Body of pancreas (tissue), 4 donors: ENCODE measurements around the gene MMP25. TPM values are rescaled to one million over a fixed set of nuclear protein-coding genes. Genes with fewer than 3 reads are reported as not detected.
"Not testable (repeated sequence)": the region's sequence is repeated elsewhere in the genome, so short reads cannot be mapped to it uniquely, and the experiment has no call there.

ENCODE experiments used
- ATAC-seq: fragments of 150-250 bp; one replicate; pipeline ENCODE4 v1.9.1; 2016
- DNase-seq, 4 donors: peaks; one replicate each; pipeline ENCODE4 v3.0.0-alpha.2; 2019
- H3K27ac ChIP-seq, 4 donors: fragments of 200-600 bp; sonication (generic); 1 replicate in 3 of 4; 2 replicates in 1 of 4; pipeline versions ENCODE4 v1.5.1 to v1.6.1; 2016 to 2019; ENCODE audit warnings: mild to moderate bottlenecking in 1 of 4, mixed read lengths in 1 of 4, moderate library complexity in 1 of 4
- H3K27me3 ChIP-seq, 2 donors: fragments of 200-600 bp; sonication (generic); one replicate each; pipeline ENCODE4 v1.6.0; 2016; ENCODE audit warnings: mild to moderate bottlenecking in 1 of 2
- H3K36me3 ChIP-seq, 2 donors: fragments of 200-600 bp; sonication (generic); replicated peaks in 1 of 2; 2 replicates each; pipeline ENCODE4 v1.5.1; 2016; ENCODE audit warnings: low read depth in 2 of 2; ENCODE audit not compliant: insufficient read depth in 1 of 2
- H3K4me1 ChIP-seq: fragments of 200-600 bp; sonication (generic); one replicate; pipeline ENCODE4 v1.6.0; 2016
- H3K4me3 ChIP-seq, 2 donors: fragments of 200-600 bp; sonication (generic); 1 replicate in 1 of 2; 2 replicates in 1 of 2; pipeline ENCODE4 v1.5.1; 2016 to 2019
- H3K9me3 ChIP-seq, 3 donors: fragments of 200-600 bp; sonication (generic); 1 replicate in 2 of 3; 2 replicates in 1 of 3; pipeline ENCODE4 v1.5.1; 2016
- POLR2A ChIP-seq, 3 donors: fragments of 450-650 bp; IDR thresholded peaks; one replicate each; pipeline ENCODE4 v1.6.1; 2016; ENCODE audit warnings: antibody characterized with exemption in 3 of 3, mild to moderate bottlenecking in 2 of 3
- WGBS, 2 donors: methylation state at CpG; one replicate each; pipeline ENCODE4 v1.1.5; 2017; 5-methylcytosine and 5-hydroxymethylcytosine counted together
- intact Hi-C: fragments of 100-400 bp; cut with DNase I; formaldehyde crosslinking; loops from one replicate; pipeline ENCODE4 v1.15.1; 2023
- total RNA-seq, 2 donors: library from RNA; depleted of rRNA; stranded (reverse); fragments of >200 nt; gene quantifications; one replicate each; pipeline ENCODE4 v1.1.0, GENCODE V29; 2016
- TF ChIP-seq, protein P1 (sequence below), 7 experiments: fragments of 450-650 bp in 4 of 7; fragments of 200-600 bp in 3 of 7; sonication (generic) in 3 of 7; IDR thresholded peaks; one replicate each; pipeline ENCODE4 v1.5.1; 2016 to 2019; ENCODE audit warnings: antibody characterized with exemption in 7 of 7

Gene MMP25
- total RNA-seq, 2 donors from 2014 or later: under 0.01 to 0.99 TPM

DNA sequence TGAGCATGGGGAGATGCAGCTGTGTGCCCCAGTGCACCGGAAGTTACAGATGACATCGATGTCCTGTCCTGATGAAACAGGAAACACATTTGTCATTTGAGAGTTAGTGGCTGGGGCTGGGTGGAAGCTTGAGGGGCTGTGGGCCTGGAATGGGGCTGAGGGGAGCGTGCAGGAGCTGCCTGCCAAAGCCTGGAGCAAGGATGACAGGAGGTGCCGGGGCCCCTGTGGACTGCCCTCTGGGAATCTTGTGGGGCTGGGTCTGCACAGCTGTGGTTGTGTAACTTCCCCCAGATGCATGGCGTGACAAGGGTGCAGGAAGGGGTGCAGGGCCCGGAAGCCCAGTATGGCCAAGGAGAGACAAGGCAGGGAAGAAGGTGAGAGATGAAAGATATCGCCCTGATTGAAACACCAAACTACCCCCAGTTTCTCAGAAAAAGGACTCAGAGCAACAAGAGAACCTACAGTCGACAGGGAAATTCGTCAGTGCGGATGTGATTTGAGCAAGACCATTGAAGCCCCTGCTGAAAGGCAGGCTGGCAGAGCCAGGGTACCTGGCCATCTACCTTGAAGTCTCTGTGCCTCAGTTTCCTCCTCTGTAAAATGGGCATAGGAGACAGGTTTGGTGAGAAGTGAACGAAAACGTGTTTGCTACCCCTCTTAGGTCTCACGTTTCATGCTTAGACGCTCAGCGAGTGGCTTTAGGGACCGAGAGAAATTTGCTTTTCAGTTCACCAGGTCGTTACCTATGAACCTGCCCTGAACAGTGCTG, 8.8 kb downstream of the MMP25 start:
- intact Hi-C loops: loop anchor here (10.0 kb wide), 1 partner anchor 60 kb away; the partner anchor contains the start of gene ZNF205
- Histone ChIP-seq H3K4me1 (peaks cover 21% of the 10 kb centered on the region), H3K9me3 (no peaks in the 10 kb centered on the region), H3K27me3 (no peaks in the 10 kb centered on the region), H3K27ac (no peak overlapping the region), H3K36me3 (no peaks in the 10 kb centered on the region), H3K4me3 (no peak overlapping the region)
- DNase-seq (no peak), ATAC-seq (no peak)
- 76 to 86% methylated on average over 17 of the region's 17 CpGs for WGBS, 2 donors
- no peak for TF ChIP-seq POLR2A (IDR thresholded peaks at IDR 0.05)
- TF ChIP-seq, protein P1, sequence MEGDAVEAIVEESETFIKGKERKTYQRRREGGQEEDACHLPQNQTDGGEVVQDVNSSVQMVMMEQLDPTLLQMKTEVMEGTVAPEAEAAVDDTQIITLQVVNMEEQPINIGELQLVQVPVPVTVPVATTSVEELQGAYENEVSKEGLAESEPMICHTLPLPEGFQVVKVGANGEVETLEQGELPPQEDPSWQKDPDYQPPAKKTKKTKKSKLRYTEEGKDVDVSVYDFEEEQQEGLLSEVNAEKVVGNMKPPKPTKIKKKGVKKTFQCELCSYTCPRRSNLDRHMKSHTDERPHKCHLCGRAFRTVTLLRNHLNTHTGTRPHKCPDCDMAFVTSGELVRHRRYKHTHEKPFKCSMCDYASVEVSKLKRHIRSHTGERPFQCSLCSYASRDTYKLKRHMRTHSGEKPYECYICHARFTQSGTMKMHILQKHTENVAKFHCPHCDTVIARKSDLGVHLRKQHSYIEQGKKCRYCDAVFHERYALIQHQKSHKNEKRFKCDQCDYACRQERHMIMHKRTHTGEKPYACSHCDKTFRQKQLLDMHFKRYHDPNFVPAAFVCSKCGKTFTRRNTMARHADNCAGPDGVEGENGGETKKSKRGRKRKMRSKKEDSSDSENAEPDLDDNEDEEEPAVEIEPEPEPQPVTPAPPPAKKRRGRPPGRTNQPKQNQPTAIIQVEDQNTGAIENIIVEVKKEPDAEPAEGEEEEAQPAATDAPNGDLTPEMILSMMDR (IDR thresholded peaks at IDR 0.05): no peak

DNA sequence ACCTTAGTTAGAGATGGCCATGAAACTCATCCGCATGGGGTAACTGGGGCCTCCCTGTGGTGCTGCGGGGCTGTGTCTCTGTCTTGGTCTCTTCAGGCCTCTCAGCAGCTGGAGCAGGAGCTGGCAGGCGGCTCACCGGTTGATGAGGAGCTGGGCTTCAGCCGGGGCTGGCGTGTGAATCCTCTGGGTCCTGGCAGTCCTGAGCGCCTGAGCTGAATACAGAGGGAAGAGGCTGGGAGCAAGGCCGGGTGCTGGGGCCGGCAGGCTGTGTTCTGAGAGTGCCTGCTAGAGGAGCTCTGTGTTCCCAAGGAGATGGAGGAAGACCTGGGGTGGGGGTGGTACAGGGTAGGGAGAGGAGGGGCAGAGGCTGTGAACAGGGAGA, 9.4 kb downstream of the MMP25 start:
- not testable (repeated sequence) for H3K27ac ChIP-seq, DNase-seq, H3K9me3 ChIP-seq, H3K4me3 ChIP-seq, H3K36me3 ChIP-seq, H3K27me3 ChIP-seq, ATAC-seq
- intact Hi-C loops: loop anchor here (10.0 kb wide), 1 partner anchor 59 kb away; the partner anchor contains the start of gene ZNF205
- 64 to 78% methylated on average over 4 to 8 of the region's 9 CpGs for WGBS, 2 donors
- H3K4me1 ChIP-seq: peaks cover 26% of the 10 kb centered on the region

DNA sequence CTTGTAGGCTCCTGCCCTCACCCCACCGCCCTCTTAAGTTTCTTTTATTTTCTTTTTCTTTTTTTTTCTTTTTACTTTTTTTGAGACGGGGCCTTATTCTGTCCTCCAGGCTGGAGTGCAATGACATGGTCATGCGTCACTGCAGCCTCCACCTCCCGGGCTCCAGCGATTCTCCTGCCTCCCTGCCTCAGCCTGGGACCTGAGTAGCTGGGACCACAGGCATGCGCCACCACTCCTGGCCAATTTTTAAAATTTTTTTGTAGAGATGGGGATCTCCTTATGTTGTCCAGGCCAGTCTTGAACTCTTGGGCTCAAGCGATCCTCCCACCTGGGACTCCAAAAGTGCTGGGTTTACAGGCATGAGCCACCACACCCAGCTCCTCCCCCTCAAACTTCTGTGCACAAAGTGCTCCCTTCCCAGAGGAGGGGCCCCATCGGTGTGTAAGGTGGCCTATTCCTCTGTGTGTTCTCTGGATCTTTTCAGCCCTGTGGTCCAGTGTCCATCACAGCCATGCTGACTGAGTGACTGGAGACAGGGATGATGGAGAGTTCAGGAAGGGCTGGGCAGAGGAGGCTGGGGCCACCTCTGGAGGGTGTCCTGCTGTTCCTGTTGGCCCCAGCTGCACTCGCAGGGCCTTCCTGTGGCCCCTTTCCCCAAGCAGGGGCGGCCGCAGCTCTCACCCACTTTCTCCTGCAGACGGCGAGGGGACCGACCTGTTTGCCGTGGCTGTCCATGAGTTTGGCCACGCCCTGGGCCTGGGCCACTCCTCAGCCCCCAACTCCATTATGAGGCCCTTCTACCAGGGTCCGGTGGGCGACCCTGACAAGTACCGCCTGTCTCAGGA, 10.2 kb downstream of the MMP25 start:
- no peak for DNase-seq
- Histone ChIP-seq H3K4me3 (no peak overlapping the region), H3K9me3 (no peaks in the 10 kb centered on the region), H3K27ac (no peak overlapping the region), H3K4me1 (peaks cover 26% of the 10 kb centered on the region), H3K36me3 (no peaks in the 10 kb centered on the region), H3K27me3 (no peaks in the 10 kb centered on the region)
- 89 to 92% methylated on average over 18 to 19 of the region's 19 CpGs for WGBS, 2 donors
- ATAC-seq: no peak
- intact Hi-C loops: loop anchor here (10.0 kb wide), 1 partner anchor 58 kb away; the partner anchor contains the start of gene ZNF205
- TF ChIP-seq POLR2A (IDR thresholded peaks at IDR 0.05): no peak
- TF ChIP-seq, protein P1 (IDR thresholded peaks at IDR 0.05): no peak

DNA sequence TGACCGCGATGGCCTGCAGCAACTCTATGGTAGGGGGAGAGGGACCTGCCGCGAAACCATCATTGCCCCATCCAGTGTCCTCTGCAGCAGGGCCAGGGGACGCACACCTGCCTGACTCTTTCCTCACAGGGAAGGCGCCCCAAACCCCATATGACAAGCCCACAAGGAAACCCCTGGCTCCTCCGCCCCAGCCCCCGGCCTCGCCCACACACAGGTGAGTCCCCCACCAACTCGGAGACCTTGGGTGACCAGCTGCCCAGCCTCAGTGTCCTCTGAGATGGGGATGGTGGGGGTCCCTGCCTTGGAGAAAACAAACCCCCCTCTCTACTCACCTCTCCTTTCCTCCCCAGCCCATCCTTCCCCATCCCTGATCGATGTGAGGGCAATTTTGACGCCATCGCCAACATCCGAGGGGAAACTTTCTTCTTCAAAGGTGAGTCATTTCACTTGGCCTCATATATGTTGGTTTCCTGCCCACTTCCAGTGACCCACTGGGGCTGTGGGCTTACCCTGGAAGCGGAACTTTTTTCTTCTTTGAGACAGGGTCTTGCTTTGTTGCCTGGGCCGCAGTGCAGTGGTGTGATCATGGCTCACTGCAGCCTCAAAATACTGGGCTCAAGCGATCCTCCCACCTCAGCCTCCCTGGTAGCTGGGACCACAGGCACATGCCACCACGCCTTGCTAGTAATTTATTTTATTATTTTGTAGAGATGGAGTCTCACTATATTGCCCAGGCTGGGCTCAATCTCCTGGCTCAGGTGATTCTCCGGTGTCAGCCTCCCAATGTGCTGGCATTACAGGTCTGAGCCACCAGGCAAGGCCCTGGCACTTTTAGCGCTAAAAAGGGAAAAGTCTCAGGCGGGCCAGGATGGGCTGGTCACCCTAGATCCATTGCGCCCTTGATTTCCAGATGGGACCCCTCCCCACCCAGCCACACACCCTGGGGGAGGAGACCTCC, 11.1 kb downstream of the MMP25 start:
- no peak for TF ChIP-seq POLR2A (IDR thresholded peaks at IDR 0.05)
- TF ChIP-seq, protein P1 (IDR thresholded peaks at IDR 0.05): no peak
- no peaks in the 10 kb centered on the region for H3K36me3 ChIP-seq
- intact Hi-C loops: loop anchor here (10.0 kb wide), 1 partner anchor 57 kb away; the partner anchor contains the start of gene ZNF205
- DNase-seq (no peak), ATAC-seq (no peak)
- whole genome bisulfite sequencing, 2 donors: 90 to 92% methylated on average over 13 to 21 of the region's 22 CpGs
- H3K4me3 ChIP-seq: no peak overlapping the region
- no peaks in the 10 kb centered on the region for H3K9me3 ChIP-seq
- H3K27me3 ChIP-seq: no peaks in the 10 kb centered on the region
- H3K4me1 ChIP-seq: peaks cover 26% of the 10 kb centered on the region
- H3K27ac ChIP-seq: no peak overlapping the region
